Aorta (tissue), 5 donors: ENCODE data around the gene LIN37. TPM values are rescaled to one million over a fixed set of nuclear protein-coding genes. Genes with fewer than 3 reads are reported as not detected.

Experiments used
- ATAC-seq: fragments of 200-7000 bp; cut with Tn5 transposase; one replicate; pipeline ENCODE4 v1.9.1; 2022; ENCODE audit warnings: moderate library complexity; ENCODE audit not compliant: low FRiP score
- DNase-seq, 2 donors: peaks; one replicate each; pipeline ENCODE4 v3.0.0-alpha.2; 2020
- H3K27ac ChIP-seq, 2 donors: one replicate each; pipeline ENCODE4 v1.5.1; 2013; ENCODE audit warnings: low read length in 2 of 2, mild to moderate bottlenecking in 2 of 2, moderate library complexity in 2 of 2, control low read depth in 1 of 2, inconsistent platforms in 1 of 2, low read depth in 1 of 2
- H3K27me3 ChIP-seq, 2 donors: one replicate each; pipeline ENCODE4 v1.6.1; 2013; ENCODE audit warnings: control low read depth in 1 of 2, low read length in 1 of 2, mild to moderate bottlenecking in 1 of 2, moderate library complexity in 1 of 2; ENCODE audit not compliant: insufficient read depth in 2 of 2, control insufficient read depth in 1 of 2
- H3K36me3 ChIP-seq, 2 donors: one replicate each; pipeline ENCODE4 v1.6.1; 2013; ENCODE audit warnings: control low read depth in 1 of 2, low read length in 1 of 2, mild to moderate bottlenecking in 1 of 2; ENCODE audit not compliant: insufficient read depth in 2 of 2, control insufficient read depth in 1 of 2
- H3K4me1 ChIP-seq, 2 donors: one replicate each; pipeline ENCODE4 v1.6.1; 2013; ENCODE audit warnings: low read length in 2 of 2, control low read depth in 1 of 2, mild to moderate bottlenecking in 1 of 2, moderate library complexity in 1 of 2; ENCODE audit not compliant: insufficient read depth in 2 of 2, control insufficient read depth in 1 of 2
- H3K4me3 ChIP-seq, 2 donors: one replicate each; pipeline ENCODE4 v1.5.1; 2013; ENCODE audit warnings: low read length in 2 of 2, control low read depth in 1 of 2, mild to moderate bottlenecking in 1 of 2
- H3K9me3 ChIP-seq: one replicate; pipeline ENCODE4 v1.6.1; 2013; ENCODE audit warnings: mild to moderate bottlenecking, low read length; ENCODE audit not compliant: control insufficient read depth
- WGBS, 2 donors: extraction: QIAGEN DNeasy Blood & Tissue Kit; methylation state at CpG; one replicate each; pipeline ENCODE4 v1.1.7; 2013; 5-methylcytosine and 5-hydroxymethylcytosine counted together
- intact Hi-C, 2 donors: fragments of 100-400 bp; cut with DNase I; formaldehyde crosslinking; loops; one replicate each; pipeline versions ENCODE4 v1.14.2 to v1.15.0; 2022
- polyA plus RNA-seq, 2 donors: library from polyadenylated mRNA; stranded (reverse); fragments of 200-250 nt; gene quantifications; one replicate each; pipeline ENCODE4 v1.2.3, GENCODE V29; 2013
- total RNA-seq, 2 donors: library from RNA; stranded (reverse); fragmentation: NEBNext Ultra II Directional; extraction: Animal tissue kit (Norgen Biotek cat#: 25700); gene quantifications; one replicate each; pipeline ENCODE4 v1.2.1, GENCODE V29; 2021
- donor health status: healthy with polysubstance abuse.
- donor health status: Bipolar disorder and iron deficiency.
- donor health status: DM: no; HTN: no; CAD: no.
- donor health status: DM: no; HTN: no; CAD: no.
- donor health status: DM: yes; HTN: yes; CAD: no.

The LIN37 gene
- total and polyA plus RNA-seq, 4 donors, result 10.6 to 91.2 (median 13.2) TPM

DNA sequence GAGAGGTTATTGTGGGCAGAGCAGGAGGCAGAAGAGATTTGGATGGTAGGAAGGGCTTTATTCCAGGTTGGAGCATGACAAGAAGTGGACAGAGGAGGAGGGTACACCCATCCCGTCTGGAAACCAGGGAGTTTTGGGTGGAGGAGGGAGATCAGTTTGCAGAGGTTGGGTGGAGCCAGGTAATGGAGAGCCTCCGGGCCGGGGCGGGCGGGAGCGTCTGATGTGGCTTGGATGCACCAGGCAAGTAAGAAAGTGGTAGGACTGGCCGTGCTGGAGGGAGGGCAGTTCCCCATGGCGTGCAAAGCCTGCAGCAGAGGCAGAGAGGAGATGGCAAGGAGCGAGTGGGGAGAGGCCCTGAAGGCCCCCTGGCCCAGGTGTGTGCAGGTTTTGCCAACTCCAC lies 17.0 kb upstream of the LIN37 start:
- no peak overlapping the region for H3K27ac ChIP-seq
- 82 to 85% methylated on average over 9 of the region's 9 CpGs for WGBS, 2 donors
- H3K4me1 ChIP-seq, result no peaks in the 10 kb centered on the region
- ATAC-seq, result no peak
- H3K9me3 ChIP-seq, result no peaks in the 10 kb centered on the region
- DNase-seq, result no peak
- intact Hi-C loops, result no loop called here
- H3K4me3 ChIP-seq, result no peak overlapping the region
- H3K27me3 ChIP-seq, result no peaks in the 10 kb centered on the region
- H3K36me3 ChIP-seq, result peaks cover 0 to 14% of the 10 kb centered on the region in 2 donors

DNA sequence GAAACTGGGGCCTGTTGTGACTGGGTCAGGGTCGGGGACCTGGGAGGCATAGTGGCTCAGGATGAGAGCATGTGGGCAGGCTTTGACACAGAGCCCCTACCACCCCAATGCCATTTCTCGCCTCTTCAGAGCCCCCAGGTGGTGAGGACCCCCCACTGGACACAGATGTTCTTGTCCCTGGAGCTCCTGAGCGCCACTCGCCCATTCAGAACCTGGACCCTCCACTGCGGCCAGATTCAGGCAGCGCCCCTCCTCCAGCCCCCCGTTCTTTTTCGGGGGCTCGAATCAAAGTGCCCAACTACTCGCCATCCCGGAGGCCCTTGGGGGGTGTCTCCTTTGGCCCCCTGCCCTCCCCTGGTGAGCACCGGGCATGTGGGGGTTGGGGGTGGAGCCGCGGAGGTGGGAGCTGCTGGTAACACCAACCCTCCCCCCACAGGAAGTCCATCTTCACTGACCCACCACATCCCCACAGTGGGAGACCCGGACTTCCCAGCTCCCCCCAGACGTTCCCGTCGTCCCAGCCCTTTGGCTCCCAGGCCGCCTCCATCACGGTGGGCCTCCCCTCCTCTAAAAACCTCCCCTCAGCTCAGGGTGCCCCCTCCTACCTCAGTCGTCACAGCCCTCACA lies 16.5 kb upstream of the LIN37 start:
- intact Hi-C loops, result no loop called here
- Histone ChIP-seq H3K4me1 (no peaks in the 10 kb centered on the region), H3K9me3 (no peaks in the 10 kb centered on the region), H3K27ac (no peak overlapping the region), H3K4me3 (no peak overlapping the region), H3K36me3 (peaks cover 0 to 14% of the 10 kb centered on the region in 2 donors), H3K27me3 (no peaks in the 10 kb centered on the region)
- 81 to 85% methylated on average over 20 to 21 of the region's 21 CpGs for WGBS, 2 donors
- DNase-seq, result no peak
- ATAC-seq, result no peak

- peaks cover 0 to 14% of the 10 kb centered on the region in 2 donors for H3K36me3 ChIP-seq
Measured at GRCh38 chr19:35732540-35733179, 15.7 kb upstream of the LIN37 start.

GRCh38 chr19:35733180-35734125 lies 14.9 kb upstream of the LIN37 start:
- DNase-seq (peak in 1 of 2 donors; percentile 63), ATAC-seq (no peak)
- no peak overlapping the region for H3K4me3 ChIP-seq
- H3K27me3 ChIP-seq, result no peaks in the 10 kb centered on the region
- 86 to 88% methylated on average over 35 of the region's 35 CpGs for WGBS, 2 donors
- no peaks in the 10 kb centered on the region for H3K4me1 ChIP-seq
- intact Hi-C loops, result no loop called here
- no peak overlapping the region for H3K27ac ChIP-seq
- H3K9me3 ChIP-seq, result no peaks in the 10 kb centered on the region
- H3K36me3 ChIP-seq, result peaks cover under 1 to 14% of the 10 kb centered on the region in 2 donors

More at GRCh38 chr19:35732540-35733179, 15.7 kb upstream of the LIN37 start:
- Histone ChIP-seq H3K27me3 (no peaks in the 10 kb centered on the region), H3K4me1 (no peaks in the 10 kb centered on the region), H3K9me3 (no peaks in the 10 kb centered on the region), H3K27ac (no peak overlapping the region), H3K4me3 (no peak overlapping the region)
- DNase-seq (peak in 1 of 2 donors; percentile 72), ATAC-seq (no peak)
- WGBS, 2 donors, result 85 to 86% methylated on average over 22 to 25 of the region's 25 CpGs
- intact Hi-C loops, result no loop called here

DNA sequence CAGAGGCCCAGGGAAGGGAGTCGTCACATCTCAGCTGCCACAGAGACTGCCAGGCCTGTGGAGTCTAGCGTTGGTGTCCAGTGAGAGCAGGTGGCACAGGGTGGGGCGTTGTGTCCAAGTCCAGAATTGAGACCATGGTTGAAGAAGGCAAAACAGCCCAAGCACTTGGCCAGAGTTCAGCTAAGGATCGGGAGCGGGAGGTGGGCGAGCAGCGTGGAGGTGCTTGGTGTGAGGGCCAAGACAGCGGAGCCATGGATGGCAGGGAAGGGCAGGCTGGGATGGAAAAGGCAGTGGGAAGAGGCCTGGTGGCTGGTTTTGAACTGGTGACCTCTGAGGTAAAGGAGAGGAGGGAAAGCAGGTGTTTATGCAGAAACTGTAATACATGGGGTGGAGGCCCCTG lies 14.1 kb upstream of the LIN37 start:
- Histone ChIP-seq H3K27ac (no peak overlapping the region), H3K36me3 (peaks cover 5 to 12% of the 10 kb centered on the region in 2 donors), H3K4me3 (no peak overlapping the region), H3K4me1 (no peaks in the 10 kb centered on the region), H3K27me3 (no peaks in the 10 kb centered on the region), H3K9me3 (no peaks in the 10 kb centered on the region)
- ATAC-seq (no peak), DNase-seq (no peak)
- WGBS, 2 donors, result 91 to 94% methylated on average over 8 of the region's 8 CpGs
- intact Hi-C loops, result no loop called here

GRCh38 chr19:35734889-35735288 lies 13.5 kb upstream of the LIN37 start:
- peaks cover 5 to 10% of the 10 kb centered on the region in 2 donors for H3K36me3 ChIP-seq
- H3K27me3 ChIP-seq, result no peaks in the 10 kb centered on the region

GRCh38 chr19:35736913-35737886 lies 11.2 kb upstream of the LIN37 start:
- no peaks in the 10 kb centered on the region for H3K4me1 ChIP-seq
- no peaks in the 10 kb centered on the region for H3K27me3 ChIP-seq
- H3K36me3 ChIP-seq, result peaks cover 4 to 5% of the 10 kb centered on the region in 2 donors
- intact Hi-C loops, result no loop called here
- no peak overlapping the region for H3K27ac ChIP-seq
- peak in 1 of 2 donors; percentile 63 for DNase-seq
- H3K4me3 ChIP-seq, result no peak overlapping the region
- ATAC-seq, result no peak
- 89% methylated on average over 22 of the region's 22 CpGs for WGBS, 2 donors
- no peaks in the 10 kb centered on the region for H3K9me3 ChIP-seq

More at GRCh38 chr19:35734889-35735288, 13.5 kb upstream of the LIN37 start:
- H3K27ac ChIP-seq, result no peak overlapping the region
- H3K4me3 ChIP-seq, result no peak overlapping the region
- H3K9me3 ChIP-seq, result no peaks in the 10 kb centered on the region
- H3K4me1 ChIP-seq, result no peaks in the 10 kb centered on the region
- intact Hi-C loops, result no loop called here
- DNase-seq (no peak), ATAC-seq (no peak)
- 69 to 70% methylated on average over 5 of the region's 5 CpGs for WGBS, 2 donors
